BJ (cell line): ENCODE measurements around the gene PLCXD1. TPM values are rescaled to one million over a fixed set of nuclear protein-coding genes. Genes with fewer than 3 reads are reported as not detected.

Experiments
- CTCF ChIA-PET: fragments of 350-600 bp; formaldehyde crosslinking; extraction: SDS; loops from one replicate; lab custom pipeline; 2021; ENCODE audit warnings: antibody characterized with exemption, inconsistent platforms; lab: Yijun Ruan, JAX
- POLR2A ChIA-PET: fragments of 300-600 bp; sonication (Branson Sonifier 250); formaldehyde crosslinking; extraction: SDS; loops from one replicate; lab custom pipeline; 2021; ENCODE audit warnings: antibody characterized with exemption; lab: Charles Lee
- DNase-seq: peaks from one replicate; pipeline ENCODE4 v3.0.0-alpha.2; 2011; ENCODE audit warnings: low read depth
- H3K27me3 ChIP-seq: 2 replicates; pipeline ENCODE4 v1.6.0; 2011; ENCODE audit warnings: low read length; ENCODE audit not compliant: control insufficient read depth, insufficient read depth
- H3K36me3 ChIP-seq: 2 replicates; pipeline ENCODE4 v1.5.1; 2011; ENCODE audit warnings: low read length; ENCODE audit not compliant: control insufficient read depth, insufficient read depth
- H3K4me3 ChIP-seq: 2 replicates; pipeline ENCODE4 v1.5.1; 2011; ENCODE audit warnings: low read depth, mild to moderate bottlenecking, control low read depth, low read length
- polyA plus RNA-seq: library from polyadenylated mRNA; depleted of rRNA; stranded (reverse); fragments of >200 nt; gene quantifications from 2 replicates; pipeline ENCODE4 v1.2.3, GENCODE V29; 2011
- TF ChIP-seq, protein P1 (sequence below): IDR thresholded peaks from 2 replicates; pipeline ENCODE4 v1.5.1; 2011; ENCODE audit warnings: low read depth, mild to moderate bottlenecking, control low read depth, inconsistent platforms, low read length, moderate library complexity; ENCODE audit not compliant: insufficient read depth

Gene PLCXD1
- polyA plus RNA-seq, 1 experiment: 6.4 TPM

DNA sequence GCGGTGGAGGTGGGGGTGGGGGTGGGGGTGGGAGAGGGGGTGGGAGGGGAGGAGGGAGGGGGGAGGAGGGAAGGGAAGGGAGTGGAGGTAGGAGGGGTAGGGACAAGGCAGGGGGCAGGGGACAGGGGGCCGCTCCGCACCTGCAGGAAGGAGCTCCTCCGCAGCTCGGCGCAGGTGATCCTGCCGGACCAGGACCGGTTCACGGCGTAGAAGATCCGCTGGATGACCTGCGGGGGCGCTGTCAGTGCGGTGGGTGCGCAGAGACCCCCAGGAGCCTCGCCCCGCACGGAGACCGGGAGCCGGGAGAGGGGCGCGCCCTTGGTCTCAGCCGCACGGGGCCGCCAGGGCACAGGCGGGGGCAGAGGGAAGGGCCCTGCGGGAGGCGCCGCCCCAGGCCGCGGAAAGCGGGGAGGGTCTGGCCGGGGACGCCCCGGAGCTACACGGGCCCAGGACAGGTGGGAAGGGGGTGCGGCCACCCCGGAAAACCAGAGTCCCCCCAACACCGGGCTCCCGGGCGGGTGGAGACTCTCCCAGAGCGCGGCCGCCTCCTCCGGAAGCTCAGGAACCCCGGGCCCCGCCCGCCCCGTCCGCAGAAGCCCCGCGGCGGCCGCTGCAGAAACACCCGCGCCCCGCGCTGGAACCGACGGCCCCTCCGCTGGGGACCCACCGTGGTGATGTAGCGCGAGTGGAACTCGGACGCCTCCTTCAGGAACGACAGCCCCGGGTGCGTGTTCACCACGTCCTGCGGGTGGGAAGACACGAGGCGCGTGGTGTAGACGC is 65.0 kb downstream of the PLCXD1 start:
- Histone ChIP-seq H3K4me3 (no peak overlapping the region), H3K27me3 (no peaks in the 10 kb centered on the region), H3K36me3 (no peaks in the 10 kb centered on the region; the same call in 1 of the 2 replicates)
- DNase-seq: no peak
- POLR2A ChIA-PET: no interaction called here
- TF ChIP-seq, protein P1, sequence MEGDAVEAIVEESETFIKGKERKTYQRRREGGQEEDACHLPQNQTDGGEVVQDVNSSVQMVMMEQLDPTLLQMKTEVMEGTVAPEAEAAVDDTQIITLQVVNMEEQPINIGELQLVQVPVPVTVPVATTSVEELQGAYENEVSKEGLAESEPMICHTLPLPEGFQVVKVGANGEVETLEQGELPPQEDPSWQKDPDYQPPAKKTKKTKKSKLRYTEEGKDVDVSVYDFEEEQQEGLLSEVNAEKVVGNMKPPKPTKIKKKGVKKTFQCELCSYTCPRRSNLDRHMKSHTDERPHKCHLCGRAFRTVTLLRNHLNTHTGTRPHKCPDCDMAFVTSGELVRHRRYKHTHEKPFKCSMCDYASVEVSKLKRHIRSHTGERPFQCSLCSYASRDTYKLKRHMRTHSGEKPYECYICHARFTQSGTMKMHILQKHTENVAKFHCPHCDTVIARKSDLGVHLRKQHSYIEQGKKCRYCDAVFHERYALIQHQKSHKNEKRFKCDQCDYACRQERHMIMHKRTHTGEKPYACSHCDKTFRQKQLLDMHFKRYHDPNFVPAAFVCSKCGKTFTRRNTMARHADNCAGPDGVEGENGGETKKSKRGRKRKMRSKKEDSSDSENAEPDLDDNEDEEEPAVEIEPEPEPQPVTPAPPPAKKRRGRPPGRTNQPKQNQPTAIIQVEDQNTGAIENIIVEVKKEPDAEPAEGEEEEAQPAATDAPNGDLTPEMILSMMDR: no peak
- CTCF ChIA-PET: no interaction called here

DNA sequence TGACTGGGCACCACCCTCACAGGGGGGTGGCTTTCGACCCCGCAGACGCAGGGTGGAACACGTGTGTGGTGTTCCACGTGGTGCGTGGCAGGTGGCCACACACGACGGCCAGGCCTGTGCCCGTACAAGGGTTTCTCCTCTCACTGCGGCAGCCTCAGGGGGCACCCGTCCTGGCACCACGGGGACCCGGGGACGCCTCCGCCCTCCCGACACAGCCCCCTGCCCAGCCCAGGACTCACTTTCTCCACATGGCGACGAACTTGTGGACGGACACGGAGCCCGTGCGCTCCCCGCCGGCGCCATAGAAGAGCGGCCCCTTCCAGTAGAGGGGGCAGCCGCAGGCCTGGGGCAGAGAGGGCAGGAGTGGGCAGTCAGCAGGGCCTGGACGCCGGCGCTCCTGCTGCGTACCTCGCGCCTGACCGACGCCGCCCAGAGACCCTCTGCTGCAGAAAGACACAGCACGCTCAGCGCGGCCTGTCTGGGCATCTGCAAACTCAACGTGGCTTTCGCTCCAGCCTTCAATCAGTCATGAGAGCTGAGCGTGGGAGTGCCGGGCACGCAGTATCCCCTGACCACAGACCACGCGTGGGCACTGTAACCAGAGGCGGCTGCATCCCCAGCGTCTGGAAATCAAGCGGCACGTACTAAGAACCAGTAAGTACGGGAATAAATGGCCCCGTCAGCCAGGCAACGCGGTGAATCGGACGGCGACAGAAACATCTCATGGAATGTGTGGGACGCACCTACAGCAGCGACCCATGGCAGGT is 66.4 kb downstream of the PLCXD1 start:
- H3K27me3 ChIP-seq: no peaks in the 10 kb centered on the region
- ChIA-PET CTCF (no interaction called here), POLR2A (no interaction called here)
- TF ChIP-seq, protein P1: no peak
- no peak for DNase-seq
- no peaks in the 10 kb centered on the region; the same call in 1 of the 2 replicates for H3K36me3 ChIP-seq
- H3K4me3 ChIP-seq: no peak overlapping the region

DNA sequence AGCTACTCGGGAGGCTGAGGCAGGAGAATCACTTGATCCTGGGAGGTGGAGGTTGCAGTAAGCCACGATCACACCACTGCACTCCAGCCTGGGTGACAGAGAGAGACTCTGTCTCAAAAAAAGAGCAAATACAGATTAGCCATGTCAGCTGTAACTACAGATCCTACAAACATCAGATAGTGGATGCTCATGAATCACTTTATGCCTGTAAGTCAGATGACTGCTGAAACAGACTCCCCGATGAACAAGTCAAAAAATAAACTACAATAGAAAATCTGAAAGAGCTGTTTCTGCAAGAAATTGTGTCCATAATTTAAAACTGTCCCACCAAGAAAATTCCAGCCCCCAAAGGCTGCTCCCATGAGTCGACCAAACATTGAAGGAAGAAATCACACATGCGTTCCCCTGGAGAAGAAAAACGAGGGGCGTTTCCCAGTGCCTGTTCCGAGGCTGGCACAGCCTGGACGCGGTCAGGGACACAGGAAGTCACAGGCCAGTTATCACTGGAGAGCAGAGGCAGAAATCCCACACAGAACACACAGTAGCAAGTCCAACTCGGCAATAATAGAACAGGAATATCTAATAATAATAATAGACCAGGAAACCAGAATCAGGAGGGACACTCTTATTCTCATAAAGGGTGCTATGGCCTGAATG is 67.4 kb downstream of the PLCXD1 start:
- Histone ChIP-seq H3K27me3 (no peaks in the 10 kb centered on the region), H3K36me3 (no peaks in the 10 kb centered on the region; the same call in 1 of the 2 replicates), H3K4me3 (no peak overlapping the region)
- no peak for DNase-seq
- ChIA-PET POLR2A (no interaction called here), CTCF (no interaction called here)
- TF ChIP-seq, protein P1: no peak

DNA sequence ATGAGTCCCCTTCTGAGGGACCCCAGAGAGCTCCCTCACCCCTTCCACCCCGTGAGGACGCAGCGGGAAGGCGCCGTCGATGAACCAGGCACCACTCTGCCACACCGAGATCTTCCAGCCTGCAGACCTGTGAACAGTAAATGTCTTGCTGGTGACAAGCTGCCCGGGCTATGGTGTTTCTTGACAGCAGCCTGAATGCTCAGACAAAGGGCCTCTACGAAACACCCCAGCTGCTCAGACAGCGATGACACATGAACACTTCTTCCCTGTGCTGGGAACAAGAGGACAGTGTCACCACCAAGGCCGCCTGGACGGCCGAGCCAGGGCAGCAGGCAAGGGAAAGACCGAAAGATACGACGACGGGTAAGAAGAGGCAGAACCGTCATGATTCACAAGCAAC is 68.0 kb downstream of the PLCXD1 start:
- TF ChIP-seq, protein P1: no peak
- ChIA-PET POLR2A (no interaction called here), CTCF (no interaction called here)
- no peak for DNase-seq
- H3K36me3 ChIP-seq: no peaks in the 10 kb centered on the region; the same call in 1 of the 2 replicates
- no peak overlapping the region for H3K4me3 ChIP-seq
- no peaks in the 10 kb centered on the region for H3K27me3 ChIP-seq

- POLR2A ChIA-PET: no interaction called here
- Histone ChIP-seq H3K36me3 (no peaks in the 10 kb centered on the region; the same call in 1 of the 2 replicates), H3K27me3 (no peaks in the 10 kb centered on the region), H3K4me3 (no peak overlapping the region)
- CTCF ChIA-PET: no interaction called here
- DNase-seq: no peak
- TF ChIP-seq, protein P1: no peak
Observed at GRCh38 chrX:349702-350101, 68.5 kb downstream of the PLCXD1 start.
